Measurements from ENCODE around the gene LSM3. TPM values are rescaled to one million over a fixed set of nuclear protein-coding genes. Genes with fewer than 3 reads are reported as not detected.
"Not testable (repeated sequence)": the region's sequence is repeated elsewhere in the genome, so short reads cannot be mapped to it uniquely, and the experiment has no call there.

The LSM3 gene
- total and polyA plus RNA-seq, 7 donors, result 11.1 to 20.2 (median 14.1) TPM

GRCh38 chr3:14225421-14225820, 46.8 kb downstream of the LSM3 start:
- intact Hi-C loops (cut with DNase I), result no loop called here
- Histone ChIP-seq H3K4me3 (no peak overlapping the region), H3K9me3 (peaks cover 7% of the 10 kb centered on the region), H3K4me1 (no peaks in the 10 kb centered on the region), H3K27me3 (ENCODE audit: insufficient read depth in 3 of 3, low read length in 2 of 3) (no peaks in the 10 kb centered on the region), H3K27ac (no peak overlapping the region), H3K36me3 (ENCODE audit: insufficient read depth in 1 of 2, low read depth in 1 of 2) (no peaks in the 10 kb centered on the region)
- WGBS, 3 donors, result 62 to 78% (median 76%) methylated on average over 9 of the region's 9 CpGs
- DNase-seq (no peak), ATAC-seq (no peak)
- TF ChIP-seq, protein P1, sequence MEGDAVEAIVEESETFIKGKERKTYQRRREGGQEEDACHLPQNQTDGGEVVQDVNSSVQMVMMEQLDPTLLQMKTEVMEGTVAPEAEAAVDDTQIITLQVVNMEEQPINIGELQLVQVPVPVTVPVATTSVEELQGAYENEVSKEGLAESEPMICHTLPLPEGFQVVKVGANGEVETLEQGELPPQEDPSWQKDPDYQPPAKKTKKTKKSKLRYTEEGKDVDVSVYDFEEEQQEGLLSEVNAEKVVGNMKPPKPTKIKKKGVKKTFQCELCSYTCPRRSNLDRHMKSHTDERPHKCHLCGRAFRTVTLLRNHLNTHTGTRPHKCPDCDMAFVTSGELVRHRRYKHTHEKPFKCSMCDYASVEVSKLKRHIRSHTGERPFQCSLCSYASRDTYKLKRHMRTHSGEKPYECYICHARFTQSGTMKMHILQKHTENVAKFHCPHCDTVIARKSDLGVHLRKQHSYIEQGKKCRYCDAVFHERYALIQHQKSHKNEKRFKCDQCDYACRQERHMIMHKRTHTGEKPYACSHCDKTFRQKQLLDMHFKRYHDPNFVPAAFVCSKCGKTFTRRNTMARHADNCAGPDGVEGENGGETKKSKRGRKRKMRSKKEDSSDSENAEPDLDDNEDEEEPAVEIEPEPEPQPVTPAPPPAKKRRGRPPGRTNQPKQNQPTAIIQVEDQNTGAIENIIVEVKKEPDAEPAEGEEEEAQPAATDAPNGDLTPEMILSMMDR (IDR thresholded peaks at IDR 0.05), result no peak

DNA sequence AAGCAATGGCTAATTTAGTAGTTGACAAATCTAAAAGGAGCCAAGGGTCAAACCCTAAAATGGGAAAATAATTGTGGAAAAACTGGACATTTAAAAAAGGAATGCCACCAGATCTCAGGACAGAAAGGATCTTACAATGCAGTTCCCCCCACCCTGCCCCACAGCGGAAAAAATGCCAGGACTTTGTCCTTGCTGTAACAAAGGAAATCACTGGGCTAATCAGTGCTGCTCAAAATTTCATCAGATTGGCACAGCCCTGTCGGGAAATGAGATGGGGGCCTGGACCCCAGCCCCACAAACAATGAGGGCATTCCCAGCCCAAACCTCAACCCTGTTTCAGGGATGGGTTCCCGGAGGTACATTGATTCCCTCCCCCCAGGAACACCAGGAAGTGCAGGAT, 47.7 kb downstream of the LSM3 start:
- WGBS, 3 donors, result 74 to 82% (median 80%) methylated on average over 3 of the region's 3 CpGs
- H3K4me1 ChIP-seq; H3K27ac ChIP-seq; H3K36me3 ChIP-seq (ENCODE audit: insufficient read depth in 1 of 2, low read depth in 1 of 2); DNase-seq; intact Hi-C loops (cut with DNase I); H3K4me3 ChIP-seq; H3K27me3 ChIP-seq (ENCODE audit: insufficient read depth in 3 of 3, low read length in 2 of 3); ATAC-seq; H3K9me3 ChIP-seq: not testable (repeated sequence)

DNA sequence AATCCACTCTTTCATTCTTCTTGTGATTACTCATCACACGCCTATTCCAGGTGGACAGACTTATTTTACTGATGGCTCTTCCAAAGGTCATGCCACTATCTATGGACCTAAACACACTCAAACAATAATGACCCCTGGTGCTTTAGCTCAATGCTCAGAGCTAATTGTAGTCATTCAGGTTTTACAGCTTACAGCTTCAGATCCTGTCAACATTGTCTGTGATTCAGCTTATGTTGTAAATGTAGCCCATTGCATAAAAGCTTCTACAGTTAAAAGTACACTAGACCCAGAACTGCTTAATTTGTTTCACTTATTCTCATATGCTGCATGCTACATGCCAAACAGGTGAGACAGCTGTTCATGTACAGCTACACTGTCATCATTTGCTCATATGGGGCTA, 49.2 kb downstream of the LSM3 start:
- no peak for ATAC-seq
- DNase-seq, result no peak
- H3K36me3 ChIP-seq (ENCODE audit: insufficient read depth in 1 of 2, low read depth in 1 of 2), result no peaks in the 10 kb centered on the region
- intact Hi-C loops (cut with DNase I), result no loop called here
- no peak overlapping the region for H3K4me3 ChIP-seq
- TF ChIP-seq, protein P1 (IDR thresholded peaks at IDR 0.05), result no peak
- 0 to 96% (median 45%) methylated on average over 1 of the region's 1 CpG for WGBS, 3 donors
- no peaks in the 10 kb centered on the region for H3K9me3 ChIP-seq
- H3K4me1 ChIP-seq, result no peaks in the 10 kb centered on the region
- H3K27me3 ChIP-seq (ENCODE audit: insufficient read depth in 3 of 3, low read length in 2 of 3), result no peaks in the 10 kb centered on the region
- no peak overlapping the region for H3K27ac ChIP-seq

GRCh38 chr3:14228681-14229470, 50.3 kb downstream of the LSM3 start:
- Histone ChIP-seq H3K27me3 (ENCODE audit: insufficient read depth in 3 of 3, low read length in 2 of 3) (no peaks in the 10 kb centered on the region), H3K9me3 (no peaks in the 10 kb centered on the region), H3K4me1 (no peaks in the 10 kb centered on the region), H3K4me3 (no peak overlapping the region), H3K36me3 (ENCODE audit: insufficient read depth in 1 of 2, low read depth in 1 of 2) (no peaks in the 10 kb centered on the region), H3K27ac (no peak overlapping the region)
- TF ChIP-seq, protein P1 (IDR thresholded peaks at IDR 0.05), result no peak
- intact Hi-C loops (cut with DNase I), result no loop called here
- ATAC-seq (no peak), DNase-seq (no peak)
- WGBS, 3 donors, result 87 to 89% (median 87%) methylated on average over 8 of the region's 8 CpGs

DNA sequence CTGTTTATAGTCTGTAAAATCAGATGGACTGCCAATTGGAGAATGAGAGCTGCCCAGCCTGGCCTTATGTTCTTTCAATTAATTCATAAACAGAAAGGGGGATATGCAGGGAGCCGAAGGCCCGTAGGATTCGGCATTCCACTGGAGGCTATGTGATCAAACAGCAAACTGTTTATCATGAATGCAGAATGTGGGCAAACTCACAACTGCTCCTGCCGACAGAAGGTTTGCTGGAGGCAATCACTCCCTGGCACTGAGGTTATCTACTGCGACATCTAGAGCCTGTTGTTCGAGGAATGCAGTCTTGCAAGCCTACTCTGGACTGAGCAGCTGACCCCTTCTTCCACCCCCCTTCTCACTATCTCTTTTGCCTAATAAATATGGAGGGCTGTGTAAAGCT, 51.1 kb downstream of the LSM3 start:
- not testable (repeated sequence) for DNase-seq

More for the DNA sequence above, 51.1 kb downstream of the LSM3 start:
- WGBS, 3 donors, result 77 to 86% (median 79%) methylated on average over 6 of the region's 6 CpGs
- H3K27me3 ChIP-seq (ENCODE audit: insufficient read depth in 3 of 3, low read length in 2 of 3); H3K36me3 ChIP-seq (ENCODE audit: insufficient read depth in 1 of 2, low read depth in 1 of 2); H3K9me3 ChIP-seq; ATAC-seq; intact Hi-C loops (cut with DNase I); H3K4me3 ChIP-seq; H3K27ac ChIP-seq; H3K4me1 ChIP-seq: not testable (repeated sequence)
